ENCODE data around the gene DSCAML1.

DNA sequence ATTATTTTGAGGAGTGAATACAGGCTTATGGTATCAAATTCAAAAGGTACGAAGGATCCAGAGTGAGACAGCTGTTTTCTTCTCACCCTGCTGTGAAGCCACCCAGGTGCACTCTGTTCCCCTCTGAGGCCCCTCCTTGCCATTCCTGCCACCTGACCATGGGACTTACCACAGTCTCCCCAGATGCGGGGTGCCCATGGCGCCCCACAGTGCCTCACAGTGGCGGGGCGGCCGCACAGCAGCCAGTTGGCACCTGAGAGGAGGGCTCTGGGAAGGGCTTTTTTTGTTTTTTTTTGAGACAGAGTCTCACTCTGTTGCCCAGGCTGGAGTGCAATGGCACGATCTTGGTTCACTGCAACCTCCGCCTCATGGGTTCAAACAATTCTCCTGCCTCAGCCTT, 317.6 kb downstream of the DSCAML1 start:
- TF ChIP-seq ZFP3 (CRISPR knock-in tag; IDR thresholded peaks at IDR 0.05) (no peak), PPARA (CRISPR knock-in tag; IDR thresholded peaks at IDR 0.05; ENCODE audit: borderline replicate concordance) (no peak)

All from SK-N-SH treated with all-trans-retinoic acid at 6 μM for 48 hours (cell line).